Measurements from ENCODE around the gene FUNDC2. TPM values are rescaled to one million over a fixed set of nuclear protein-coding genes. Genes with fewer than 3 reads are reported as not detected.

The FUNDC2 gene
- total RNA-seq, 2 donors from 2014 or later = 68.3 to 71.4 TPM

GRCh38 chrX:155035688-155036087 is 9.0 kb downstream of the FUNDC2 start:
- H3K27me3 ChIP-seq (ENCODE audit: control insufficient read depth, insufficient read depth, low read length, poor library complexity, severe bottlenecking) = no peaks in the 10 kb centered on the region
- H3K36me3 ChIP-seq (ENCODE audit: control insufficient read depth, insufficient read depth, low read length) = peaks cover 16% of the 10 kb centered on the region
- H3K4me1 ChIP-seq (ENCODE audit: control insufficient read depth, insufficient read depth, low read length) = no peaks in the 10 kb centered on the region
- Mint-ChIP-seq H3K27ac (no peak overlapping the region), H3K4me1 (no peaks in the 10 kb centered on the region), H3K9me3 (peaks cover 60% of the 10 kb centered on the region), H3K36me3 (ENCODE audit: low read depth) (peaks cover 38% of the 10 kb centered on the region), H3K4me3 (no peak overlapping the region), H3K27me3 (ENCODE audit: insufficient read depth) (no peaks in the 10 kb centered on the region)
- WGBS, 2 experiments (ENCODE audit: insufficient coverage in 1 of 2, insufficient read length in 1 of 2) = 90 to 100% methylated on average over 1 to 2 of the region's 4 CpGs
- no peak overlapping the region for H3K9ac ChIP-seq (ENCODE audit: extremely low read depth, low read length, poor library complexity, severe bottlenecking)
- no peak overlapping the region for H3K4me3 ChIP-seq (ENCODE audit: low read length)
- no peak overlapping the region for H3K27ac ChIP-seq (ENCODE audit: low read depth, low read length)
- TF ChIP-seq CTCF (conservative IDR thresholded peaks at IDR 0.05) = no peak
- DNase-seq = no peak
- peaks cover 14% of the 10 kb centered on the region for H3K9me3 ChIP-seq (ENCODE audit: control insufficient read depth, low read length)

DNA sequence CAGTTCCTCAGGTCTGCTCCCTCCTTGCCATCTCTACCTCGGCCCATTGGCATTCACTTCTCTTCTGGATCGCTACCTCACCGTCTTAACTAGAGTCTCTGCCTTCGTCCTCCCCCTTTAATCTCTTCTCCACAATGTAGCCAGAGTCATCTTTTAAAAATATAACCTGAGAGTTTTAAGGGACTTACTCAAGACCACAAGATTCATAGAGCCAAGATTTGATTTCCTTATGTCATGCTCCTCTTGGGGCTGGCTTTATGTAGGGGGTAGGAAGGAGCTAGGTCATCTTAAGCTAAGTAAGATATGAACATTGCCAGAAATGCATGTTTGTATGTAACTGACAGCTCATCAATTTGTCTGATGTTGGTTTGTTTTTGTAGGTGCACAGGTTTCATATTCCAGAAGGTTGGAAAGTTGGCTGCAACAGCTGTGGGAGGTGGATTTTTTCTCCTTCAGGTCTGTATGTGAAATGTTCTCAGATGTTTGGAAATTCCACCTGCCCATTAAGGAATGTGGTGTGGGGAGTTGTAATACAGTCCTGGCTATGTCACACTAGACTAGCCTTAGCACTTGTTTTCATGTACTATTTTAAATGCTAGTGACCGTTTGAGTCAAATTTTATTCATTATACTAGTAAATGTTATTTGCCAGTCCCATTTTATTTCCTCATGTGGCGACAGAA is 19.6 kb downstream of the FUNDC2 start:
- no peak for TF ChIP-seq CTCF (conservative IDR thresholded peaks at IDR 0.05)
- Mint-ChIP-seq H3K9me3 (peaks cover 44% of the 10 kb centered on the region), H3K4me1 (peaks cover 5% of the 10 kb centered on the region), H3K4me3 (no peak overlapping the region), H3K36me3 (ENCODE audit: low read depth) (peaks cover 5% of the 10 kb centered on the region), H3K27ac (no peak overlapping the region), H3K27me3 (ENCODE audit: insufficient read depth) (no peaks in the 10 kb centered on the region)
- Histone ChIP-seq H3K36me3 (ENCODE audit: control insufficient read depth, insufficient read depth, low read length) (no peaks in the 10 kb centered on the region), H3K27me3 (ENCODE audit: control insufficient read depth, insufficient read depth, low read length, poor library complexity, severe bottlenecking) (no peaks in the 10 kb centered on the region), H3K9ac (ENCODE audit: extremely low read depth, low read length, poor library complexity, severe bottlenecking) (no peak overlapping the region), H3K9me3 (ENCODE audit: control insufficient read depth, low read length) (no peaks in the 10 kb centered on the region), H3K4me3 (ENCODE audit: low read length) (no peak overlapping the region), H3K27ac (ENCODE audit: low read depth, low read length) (no peak overlapping the region), H3K4me1 (ENCODE audit: control insufficient read depth, insufficient read depth, low read length) (no peaks in the 10 kb centered on the region)
- DNase-seq = no peak
- WGBS, 2 experiments (ENCODE audit: insufficient coverage in 1 of 2, insufficient read length in 1 of 2) = 95% methylated on average over 5 of the region's 6 CpGs; no CpG with 5 or more reads in 1 of the 2 experiments

DNA sequence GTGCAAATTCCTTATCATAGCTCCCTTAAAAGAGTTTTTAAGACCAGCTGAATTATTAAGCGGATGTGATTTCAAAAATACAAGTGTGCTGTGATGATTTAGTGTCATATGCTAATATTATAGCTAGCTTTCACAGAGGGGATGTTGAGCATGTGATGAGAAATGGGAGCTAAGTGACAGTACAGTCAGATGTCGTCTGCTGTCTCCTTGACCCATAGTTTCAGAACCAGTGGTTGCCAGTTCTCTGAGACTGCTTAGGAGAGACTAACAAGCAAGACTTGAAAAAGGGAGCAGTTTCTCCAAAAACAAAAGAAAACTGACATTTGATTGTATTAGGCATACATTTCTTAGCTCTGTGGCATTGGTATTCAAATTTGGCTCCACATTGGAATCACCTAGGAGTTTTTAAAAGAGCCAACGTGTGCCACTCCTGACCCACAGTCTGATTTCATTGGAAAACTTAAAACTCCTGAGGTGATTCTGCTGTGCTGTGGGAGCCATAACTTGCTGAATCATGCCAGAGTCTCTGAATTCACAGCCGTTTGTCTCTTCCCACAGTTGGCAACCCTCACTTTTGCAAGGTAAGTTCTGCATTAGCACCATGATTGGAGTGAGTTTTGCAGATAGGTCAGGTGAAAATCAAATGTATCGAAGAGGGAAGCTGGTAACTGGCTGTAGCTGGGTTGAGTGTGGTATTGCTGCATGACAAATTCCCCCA is 20.3 kb downstream of the FUNDC2 start:
- WGBS, 2 experiments (ENCODE audit: insufficient coverage in 1 of 2, insufficient read length in 1 of 2) = 83 to 89% methylated on average over 1 to 5 of the region's 5 CpGs
- H3K36me3 Mint-ChIP-seq (ENCODE audit: low read depth) = peaks cover 8% of the 10 kb centered on the region
- H3K27me3 ChIP-seq (ENCODE audit: control insufficient read depth, insufficient read depth, low read length, poor library complexity, severe bottlenecking) = no peaks in the 10 kb centered on the region
- H3K4me1 Mint-ChIP-seq = peaks cover 5% of the 10 kb centered on the region
- H3K27ac Mint-ChIP-seq = peak overlapping the region; percentile 56
- H3K4me1 ChIP-seq (ENCODE audit: control insufficient read depth, insufficient read depth, low read length) = no peaks in the 10 kb centered on the region
- H3K4me3 Mint-ChIP-seq = no peak overlapping the region
- no peak overlapping the region for H3K27ac ChIP-seq (ENCODE audit: low read depth, low read length)
- no peaks in the 10 kb centered on the region for H3K9me3 ChIP-seq (ENCODE audit: control insufficient read depth, low read length)
- TF ChIP-seq CTCF (conservative IDR thresholded peaks at IDR 0.05) = no peak
- peaks cover 3% of the 10 kb centered on the region for H3K36me3 ChIP-seq (ENCODE audit: control insufficient read depth, insufficient read depth, low read length)
- no peak for DNase-seq
- no peak overlapping the region for H3K9ac ChIP-seq (ENCODE audit: extremely low read depth, low read length, poor library complexity, severe bottlenecking)
- no peak overlapping the region for H3K4me3 ChIP-seq (ENCODE audit: low read length)
- no peaks in the 10 kb centered on the region for H3K27me3 Mint-ChIP-seq (ENCODE audit: insufficient read depth)
- H3K9me3 Mint-ChIP-seq = peaks cover 46% of the 10 kb centered on the region
